Adrenal gland (tissue), 5 donors: ENCODE data around the gene TFF1.

Experiments
- CTCF ChIP-seq, 6 experiments: fragments of 450-650 bp in 4 of 6; fragments of 200-600 bp in 2 of 6; sonication (generic) in 1 of 6; IDR thresholded peaks; 1 replicate in 5 of 6; 2 replicates in 1 of 6; pipeline versions ENCODE4 v1.5.1 to v1.8.0; 2016 to 2021; ENCODE audit warnings: antibody characterized with exemption in 6 of 6, mild to moderate bottlenecking in 2 of 6, moderate library complexity in 1 of 6
- POLR2A ChIP-seq, 2 donors: fragments of 450-650 bp; IDR thresholded peaks; one replicate each; pipeline ENCODE4 v1.6.1; 2017; ENCODE audit warnings: antibody characterized with exemption in 2 of 2, mild to moderate bottlenecking in 2 of 2, moderate library complexity in 1 of 2
- donor health status: DM: no; HTN: no; CAD: no.

DNA sequence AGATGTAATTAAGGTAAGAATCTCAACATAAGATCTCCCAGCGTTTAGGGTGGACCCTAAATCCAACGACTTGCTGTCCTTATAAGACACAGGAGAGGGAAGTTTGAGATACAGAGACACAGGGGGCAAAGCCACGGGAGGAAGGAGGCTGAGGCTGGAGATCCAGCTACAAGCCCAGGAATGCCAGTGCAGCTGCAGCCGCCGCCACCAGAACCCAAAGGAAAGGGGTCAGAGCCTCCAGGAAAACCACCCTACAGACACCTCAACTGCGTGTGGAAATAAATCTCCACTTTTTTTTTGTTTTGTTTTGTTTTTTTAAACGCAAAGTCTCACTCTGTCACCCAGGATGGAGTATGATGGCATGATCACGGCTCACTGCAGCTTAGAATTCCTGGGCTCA, 12.1 kb upstream of the TFF1 start:
- TF ChIP-seq CTCF (IDR thresholded peaks at IDR 0.05) (no peak), POLR2A (IDR thresholded peaks at IDR 0.05) (no peak)
